ENCODE data around the gene TMEM108.

DNA sequence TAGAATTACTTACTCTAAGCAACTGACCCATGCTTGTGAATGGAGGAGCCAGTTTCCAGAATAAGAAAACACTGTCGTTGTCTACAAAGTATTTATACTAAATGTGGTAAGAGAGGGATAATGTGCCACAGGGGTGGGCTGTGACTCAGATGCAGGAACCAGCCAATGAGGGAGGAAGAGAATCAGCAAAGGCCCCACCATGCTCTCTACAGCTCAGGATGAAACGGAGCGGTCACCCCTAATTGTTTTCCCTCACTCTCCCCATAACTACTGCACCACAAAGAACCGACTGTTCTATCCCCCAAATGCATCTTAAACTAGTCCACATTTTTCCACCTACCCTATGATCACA, 406.2 kb downstream of the TMEM108 start:
- TF ChIP-seq, protein P1, sequence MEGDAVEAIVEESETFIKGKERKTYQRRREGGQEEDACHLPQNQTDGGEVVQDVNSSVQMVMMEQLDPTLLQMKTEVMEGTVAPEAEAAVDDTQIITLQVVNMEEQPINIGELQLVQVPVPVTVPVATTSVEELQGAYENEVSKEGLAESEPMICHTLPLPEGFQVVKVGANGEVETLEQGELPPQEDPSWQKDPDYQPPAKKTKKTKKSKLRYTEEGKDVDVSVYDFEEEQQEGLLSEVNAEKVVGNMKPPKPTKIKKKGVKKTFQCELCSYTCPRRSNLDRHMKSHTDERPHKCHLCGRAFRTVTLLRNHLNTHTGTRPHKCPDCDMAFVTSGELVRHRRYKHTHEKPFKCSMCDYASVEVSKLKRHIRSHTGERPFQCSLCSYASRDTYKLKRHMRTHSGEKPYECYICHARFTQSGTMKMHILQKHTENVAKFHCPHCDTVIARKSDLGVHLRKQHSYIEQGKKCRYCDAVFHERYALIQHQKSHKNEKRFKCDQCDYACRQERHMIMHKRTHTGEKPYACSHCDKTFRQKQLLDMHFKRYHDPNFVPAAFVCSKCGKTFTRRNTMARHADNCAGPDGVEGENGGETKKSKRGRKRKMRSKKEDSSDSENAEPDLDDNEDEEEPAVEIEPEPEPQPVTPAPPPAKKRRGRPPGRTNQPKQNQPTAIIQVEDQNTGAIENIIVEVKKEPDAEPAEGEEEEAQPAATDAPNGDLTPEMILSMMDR (conservative IDR thresholded peaks at IDR 0.05; ENCODE audit: low read length), result no peak
- no peak for TF ChIP-seq EZH2phosphoT487 (IDR thresholded peaks at IDR 0.05; ENCODE audit: borderline replicate concordance, low read depth, low read length)
